Karpas-422 (cell line): ENCODE data around the gene SYVN1. TPM values are rescaled to one million over a fixed set of nuclear protein-coding genes. Genes with fewer than 3 reads are reported as not detected.
A peak's percentile ranks its signal among the peaks of the same experiment; 100 is the strongest.

Experiments
- DNase-seq: peaks from one replicate; pipeline ENCODE4 v3.0.0-alpha.2; 2015
- H2AFZ ChIP-seq: fragments of 200-600 bp; sonication (generic); 2 replicates; pipeline ENCODE4 v1.6.1; 2014; ENCODE audit warnings: antibody characterized with exemption, low read length, mixed read lengths
- H3K27ac ChIP-seq: fragments of 200-600 bp; sonication (generic); 2 replicates; pipeline ENCODE4 v1.5.1; 2014; ENCODE audit warnings: mild to moderate bottlenecking, low read length, moderate library complexity
- H3K27me3 ChIP-seq: fragments of 200-600 bp; sonication (generic); 2 replicates; pipeline ENCODE4 v1.6.1; 2014; ENCODE audit warnings: low read length, mixed read lengths
- H3K36me3 ChIP-seq: fragments of 200-600 bp; sonication (generic); 2 replicates; pipeline ENCODE4 v1.6.1; 2014; ENCODE audit warnings: low read length, mixed read lengths; ENCODE audit not compliant: insufficient read depth
- H3K4me1 ChIP-seq: fragments of 200-600 bp; sonication (generic); 2 replicates; pipeline ENCODE4 v1.6.1; 2014; ENCODE audit warnings: mild to moderate bottlenecking, low read length, mixed read lengths
- H3K4me2 ChIP-seq: fragments of 200-600 bp; sonication (generic); 2 replicates; pipeline ENCODE4 v1.6.1; 2014; ENCODE audit warnings: low read length, low read depth, mild to moderate bottlenecking; ENCODE audit not compliant: poor library complexity, severe bottlenecking
- H3K4me3 ChIP-seq: fragments of 200-600 bp; sonication (generic); 2 replicates; pipeline ENCODE4 v1.5.1; 2014; ENCODE audit warnings: mild to moderate bottlenecking, antibody characterized with exemption, low read length, mixed read lengths
- H3K79me2 ChIP-seq: fragments of 200-600 bp; sonication (generic); 2 replicates; pipeline ENCODE4 v1.6.1; 2014; ENCODE audit warnings: mild to moderate bottlenecking, low read length, mixed read lengths
- H3K9ac ChIP-seq: fragments of 200-600 bp; sonication (generic); 2 replicates; pipeline ENCODE4 v1.6.0; 2014; ENCODE audit warnings: low read length
- H3K9me2 ChIP-seq: fragments of 200-600 bp; sonication (generic), shearing (Covaris generic); replicated peaks from 2 replicates; pipeline ENCODE4 v1.6.0; 2014; ENCODE audit warnings: mild to moderate bottlenecking, low read length, moderate library complexity; ENCODE audit not compliant: insufficient read depth
- H3K9me3 ChIP-seq: fragments of 300-700, 200-600 bp; sonication (generic); 2 replicates; pipeline ENCODE4 v1.6.1; 2014; ENCODE audit warnings: low read length, mixed read lengths
- H4K20me1 ChIP-seq: fragments of 200-600 bp; sonication (generic); 2 replicates; pipeline ENCODE4 v1.6.1; 2014; ENCODE audit warnings: mild to moderate bottlenecking, antibody characterized with exemption, low read length, low read depth; ENCODE audit not compliant: insufficient read depth
- total RNA-seq: library from RNA; depleted of rRNA; stranded (reverse); fragments of >200 nt; shearing (Covaris generic); gene quantifications from 2 replicates; pipeline ENCODE4 v1.2.3, GENCODE V29; 2014; ENCODE audit warnings: low replicate concordance

The SYVN1 gene
- total RNA-seq, 1 experiment from 2014 or later, result 118 TPM

DNA sequence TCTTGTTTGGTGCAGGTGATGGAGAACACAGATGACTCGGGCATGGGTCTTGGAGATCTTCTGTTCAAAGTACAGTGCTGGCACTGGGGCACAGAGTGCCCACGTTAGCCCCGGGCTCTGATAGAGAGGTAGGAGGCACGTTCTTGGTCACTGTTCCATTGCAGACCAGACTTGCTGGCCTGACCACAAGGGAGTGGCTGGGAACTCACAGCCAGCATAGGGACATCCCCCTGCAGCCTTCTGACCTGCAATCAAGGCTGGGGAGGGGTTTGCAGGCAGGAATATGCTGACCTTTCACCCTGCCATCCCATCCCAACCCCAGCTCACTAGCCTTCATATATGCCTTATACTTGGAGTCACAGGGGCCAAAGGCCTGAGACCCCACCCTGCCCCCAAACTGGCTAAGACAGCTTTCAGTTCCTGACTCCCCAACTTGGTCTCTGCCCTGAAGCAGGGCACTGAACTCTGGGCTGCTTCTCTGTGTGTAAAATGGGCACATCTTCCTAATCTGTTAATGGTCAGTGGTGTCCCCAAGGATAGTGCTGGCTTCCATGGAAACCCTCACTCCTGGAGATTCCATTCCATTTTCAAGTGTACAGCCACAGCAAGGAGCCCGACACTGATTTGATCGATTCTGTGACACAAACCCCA is 7.6 kb downstream of the SYVN1 start:
- H3K9me3 ChIP-seq, result no peaks in the 10 kb centered on the region
- DNase-seq, result no peak
- no peak overlapping the region for H3K9ac ChIP-seq
- no peak overlapping the region for H2AFZ ChIP-seq
- H3K9me2 ChIP-seq, result no peaks in the 10 kb centered on the region
- peak overlapping the region; percentile 100 for H3K27ac ChIP-seq
- H3K4me3 ChIP-seq, result no peak overlapping the region
- peaks cover 21% of the 10 kb centered on the region for H3K79me2 ChIP-seq
- H3K27me3 ChIP-seq, result no peaks in the 10 kb centered on the region
- peaks cover 26% of the 10 kb centered on the region; the same call in 1 of the 2 replicates for H4K20me1 ChIP-seq
- H3K4me1 ChIP-seq, result peaks cover 59% of the 10 kb centered on the region
- H3K36me3 ChIP-seq, result peaks cover 41% of the 10 kb centered on the region
- no peak overlapping the region for H3K4me2 ChIP-seq

GRCh38 chr11:65125197-65126056 is 8.9 kb downstream of the SYVN1 start:
- peak overlapping the region; percentile 100 for H3K27ac ChIP-seq
- H3K4me1 ChIP-seq, result peaks cover 54% of the 10 kb centered on the region

GRCh38 chr11:65124480-65125196 is 9.7 kb downstream of the SYVN1 start:
- H3K4me3 ChIP-seq, result no peak overlapping the region
- peaks cover 9% of the 10 kb centered on the region; the same call in 1 of the 2 replicates for H4K20me1 ChIP-seq
- no peaks in the 10 kb centered on the region for H3K9me3 ChIP-seq
- peaks cover 54% of the 10 kb centered on the region for H3K4me1 ChIP-seq
- peak overlapping the region; percentile 44 for H3K27ac ChIP-seq
- no peak overlapping the region for H3K9ac ChIP-seq
- H3K4me2 ChIP-seq, result no peak overlapping the region
- H3K27me3 ChIP-seq, result no peaks in the 10 kb centered on the region
- H3K36me3 ChIP-seq, result peaks cover 39% of the 10 kb centered on the region
- peaks cover 31% of the 10 kb centered on the region for H3K79me2 ChIP-seq
- no peak for DNase-seq
- H3K9me2 ChIP-seq, result no peaks in the 10 kb centered on the region
- H2AFZ ChIP-seq, result no peak overlapping the region

More at GRCh38 chr11:65125197-65126056, 8.9 kb downstream of the SYVN1 start:
- Histone ChIP-seq H3K27me3 (no peaks in the 10 kb centered on the region), H3K36me3 (peaks cover 39% of the 10 kb centered on the region), H3K4me3 (no peak overlapping the region), H3K9me3 (no peaks in the 10 kb centered on the region), H3K4me2 (no peak overlapping the region), H4K20me1 (peaks cover 17% of the 10 kb centered on the region; the same call in 1 of the 2 replicates), H3K9ac (no peak overlapping the region), H3K9me2 (no peaks in the 10 kb centered on the region), H2AFZ (no peak overlapping the region), H3K79me2 (peaks cover 25% of the 10 kb centered on the region)
- no peak for DNase-seq

GRCh38 chr11:65121865-65122696 is 12.2 kb downstream of the SYVN1 start, which contains the start of the genes FAU and MRPL49:
TSS of gene FAU (minus strand) at chr11:65122134. CDS start at chr11:65121813, 321 bp downstream.
TSS of gene MRPL49 (plus strand) at chr11:65122321. CDS start at chr11:65122347, 26 bp downstream.
- H3K4me1 ChIP-seq, result peaks cover 47% of the 10 kb centered on the region
- no peak within 1 kb of the TSS for H2AFZ ChIP-seq
- peak within 1 kb of the TSS; percentile 90 for H3K4me3 ChIP-seq
- peak within 1 kb of the TSS; percentile 98 for H3K9ac ChIP-seq
- peak within 1 kb of the TSS; percentile 97 for H3K4me2 ChIP-seq
- peak; percentile 100 for DNase-seq
- H3K27ac ChIP-seq, result peak within 1 kb of the TSS; percentile 95
- H3K27me3 ChIP-seq, result no peaks in the 10 kb centered on the region
- H3K9me3 ChIP-seq, result no peaks in the 10 kb centered on the region
- H3K79me2 ChIP-seq, result peaks cover 31% of the 10 kb centered on the region
- H4K20me1 ChIP-seq, result no peaks in the 10 kb centered on the region
- peaks cover 23% of the 10 kb centered on the region; the same call in 1 of the 2 replicates for H3K36me3 ChIP-seq
- no peaks in the 10 kb centered on the region for H3K9me2 ChIP-seq

GRCh38 chr11:65121447-65121864 is 12.9 kb downstream of the SYVN1 start:
- peak overlapping the region; percentile 95 for H3K27ac ChIP-seq
- no peaks in the 10 kb centered on the region for H3K9me3 ChIP-seq
- peak overlapping the region; percentile 90 for H3K4me3 ChIP-seq
- peak overlapping the region; percentile 98 for H3K9ac ChIP-seq
- no peaks in the 10 kb centered on the region for H3K9me2 ChIP-seq
- H3K4me2 ChIP-seq, result peak overlapping the region; percentile 97
- no peaks in the 10 kb centered on the region for H3K27me3 ChIP-seq
- peak; percentile 63 for DNase-seq
- H3K79me2 ChIP-seq, result peaks cover 35% of the 10 kb centered on the region
- H3K4me1 ChIP-seq, result peaks cover 53% of the 10 kb centered on the region
- H3K36me3 ChIP-seq, result peaks cover 23% of the 10 kb centered on the region; the same call in 1 of the 2 replicates
- no peak overlapping the region for H2AFZ ChIP-seq
- H4K20me1 ChIP-seq, result no peaks in the 10 kb centered on the region

DNA sequence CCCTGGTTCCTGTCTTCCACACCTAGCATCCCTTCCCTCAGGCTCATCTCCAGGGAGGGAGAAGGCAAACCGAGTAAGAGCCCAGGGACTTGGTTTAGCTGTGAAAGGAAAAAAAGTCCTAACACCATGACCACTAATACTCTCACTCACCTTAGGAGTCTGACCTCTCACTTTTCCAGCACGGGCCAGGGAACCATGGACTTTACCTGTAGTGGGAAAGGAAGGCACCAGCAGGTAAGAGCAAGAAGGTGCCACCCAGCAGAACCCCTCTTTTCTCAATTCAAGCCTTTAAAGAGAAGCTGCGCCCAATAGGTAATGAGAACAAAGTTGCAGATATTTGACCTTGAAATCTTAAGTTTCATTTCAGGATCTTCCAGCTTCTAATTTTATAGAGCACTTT is 13.5 kb downstream of the SYVN1 start:
- DNase-seq, result no peak
- Histone ChIP-seq H3K9ac (peak overlapping the region; percentile 98), H3K27ac (peak overlapping the region; percentile 95), H2AFZ (no peak overlapping the region), H3K79me2 (peaks cover 41% of the 10 kb centered on the region), H3K36me3 (peaks cover 24% of the 10 kb centered on the region; the same call in 1 of the 2 replicates), H3K4me1 (peaks cover 59% of the 10 kb centered on the region), H3K4me2 (peak overlapping the region; percentile 97), H3K27me3 (no peaks in the 10 kb centered on the region), H4K20me1 (no peaks in the 10 kb centered on the region), H3K4me3 (peak overlapping the region; percentile 90), H3K9me2 (no peaks in the 10 kb centered on the region), H3K9me3 (no peaks in the 10 kb centered on the region)

- Histone ChIP-seq H3K9ac (peak overlapping the region; percentile 98), H3K4me2 (peak overlapping the region; percentile 97), H3K4me3 (peak overlapping the region; percentile 90), H3K27ac (peak overlapping the region; percentile 95), H3K36me3 (peaks cover 29% of the 10 kb centered on the region; the same call in 1 of the 2 replicates), H3K4me1 (peaks cover 70% of the 10 kb centered on the region), H2AFZ (no peak overlapping the region), H3K9me2 (no peaks in the 10 kb centered on the region), H3K27me3 (no peaks in the 10 kb centered on the region), H3K79me2 (peaks cover 51% of the 10 kb centered on the region), H4K20me1 (no peaks in the 10 kb centered on the region), H3K9me3 (no peaks in the 10 kb centered on the region)
- DNase-seq, result peak; percentile 65
These were observed 14.7 kb downstream of the SYVN1 start for GRCh38 chr11:65119670-65119995.
